DMS53 treated with DMSO at 0.1 percent for 48 hours (cell line): ENCODE data around the gene REPS2.
"Not testable (repeated sequence)": the region's sequence is repeated elsewhere in the genome, so short reads cannot be mapped to it uniquely, and the experiment has no call there.

Experiments
- DNase-seq: peaks from one replicate; lab custom pipeline; 2025; ENCODE audit not compliant: unreplicated experiment; lab: John Stamatoyannopoulos, UW

REPS2 gene

GRCh38 chrX:16963216-16963615 lies 16.8 kb downstream of the REPS2 start:
- no peak for DNase-seq

DNA sequence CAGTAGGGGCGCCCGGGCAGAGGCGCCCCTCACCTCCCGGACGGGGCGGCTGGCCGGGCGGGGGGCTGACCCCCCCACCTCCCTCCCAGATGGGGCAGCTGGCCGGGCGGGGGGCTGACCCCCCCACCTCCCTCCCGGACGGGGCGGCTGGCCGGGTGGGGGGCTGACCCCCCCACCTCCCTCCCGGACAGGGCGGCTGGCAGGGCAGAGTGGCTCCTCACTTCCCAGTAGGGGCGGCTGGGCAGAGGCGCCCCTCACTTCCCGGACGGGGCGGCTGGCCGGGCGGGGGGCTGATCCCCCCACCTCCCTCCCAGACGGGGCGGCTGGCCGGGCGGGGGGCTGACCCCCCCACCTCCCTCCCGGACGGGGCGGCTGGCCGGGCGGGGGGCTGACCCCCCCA lies 18.5 kb downstream of the REPS2 start:
- DNase-seq: not testable (repeated sequence)

GRCh38 chrX:16966752-16967448 lies 20.4 kb downstream of the REPS2 start:
- no peak for DNase-seq

GRCh38 chrX:16968753-16969152 lies 22.3 kb downstream of the REPS2 start:
- not testable (repeated sequence) for DNase-seq

DNA sequence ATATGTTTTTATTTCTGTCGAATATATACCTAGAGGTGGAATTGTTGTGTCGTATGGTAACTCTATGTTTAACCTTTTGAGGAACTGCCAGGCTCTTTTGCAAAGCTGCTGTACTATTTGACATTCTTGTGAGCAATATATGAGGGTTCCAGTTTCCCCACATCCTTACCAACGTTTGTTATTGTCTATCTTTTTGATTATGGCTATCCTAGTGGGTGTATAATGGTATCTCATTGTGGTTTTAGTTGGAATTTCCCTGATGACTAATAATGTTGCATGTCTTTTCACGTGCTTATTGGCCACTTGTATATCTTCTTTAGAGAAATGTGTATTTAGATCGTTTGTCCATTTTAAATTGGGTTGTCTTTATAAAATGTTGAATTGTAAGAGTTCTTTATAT lies 24.5 kb downstream of the REPS2 start:
- DNase-seq: no peak

DNA sequence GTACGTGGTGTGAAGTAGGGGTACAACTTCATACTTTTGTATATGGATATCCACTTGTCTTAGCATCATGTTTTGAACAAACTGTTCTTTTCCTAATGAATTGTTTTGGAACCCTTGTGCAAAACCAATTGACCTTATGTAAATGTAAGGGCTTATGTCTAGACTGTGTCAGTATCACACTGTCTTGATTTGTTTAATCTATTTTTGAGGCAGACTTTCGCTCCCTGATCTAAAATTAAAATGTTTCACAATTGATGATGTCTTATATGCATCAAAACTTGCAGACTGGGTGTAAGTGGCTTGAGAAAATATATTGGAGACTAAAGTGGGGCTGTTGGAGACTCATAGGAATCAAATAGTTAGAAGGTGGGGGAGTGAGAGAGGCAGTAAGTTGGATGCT lies 25.2 kb downstream of the REPS2 start:
- no peak for DNase-seq

DNA sequence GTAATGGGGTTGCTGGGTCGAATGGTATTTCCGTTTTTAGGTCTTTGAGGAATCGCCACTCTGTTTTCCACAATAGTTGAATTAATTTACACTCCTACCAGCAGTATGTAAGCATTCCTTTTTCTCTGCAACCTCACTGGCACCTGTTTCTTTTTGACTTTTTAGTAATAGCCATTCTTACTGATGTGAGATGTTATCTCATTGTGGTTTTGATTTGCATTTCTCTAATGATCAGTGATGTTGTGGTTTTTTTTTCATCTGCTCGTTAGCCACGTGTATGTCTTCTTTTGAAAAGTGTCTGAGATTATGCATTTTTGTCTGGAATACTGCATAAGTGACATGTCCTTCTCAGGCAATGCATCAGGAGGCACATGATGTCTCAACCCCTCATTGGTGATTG lies 28.8 kb downstream of the REPS2 start:
- no peak for DNase-seq

GRCh38 chrX:16977771-16978170 lies 31.3 kb downstream of the REPS2 start:
- no peak for DNase-seq

DNA sequence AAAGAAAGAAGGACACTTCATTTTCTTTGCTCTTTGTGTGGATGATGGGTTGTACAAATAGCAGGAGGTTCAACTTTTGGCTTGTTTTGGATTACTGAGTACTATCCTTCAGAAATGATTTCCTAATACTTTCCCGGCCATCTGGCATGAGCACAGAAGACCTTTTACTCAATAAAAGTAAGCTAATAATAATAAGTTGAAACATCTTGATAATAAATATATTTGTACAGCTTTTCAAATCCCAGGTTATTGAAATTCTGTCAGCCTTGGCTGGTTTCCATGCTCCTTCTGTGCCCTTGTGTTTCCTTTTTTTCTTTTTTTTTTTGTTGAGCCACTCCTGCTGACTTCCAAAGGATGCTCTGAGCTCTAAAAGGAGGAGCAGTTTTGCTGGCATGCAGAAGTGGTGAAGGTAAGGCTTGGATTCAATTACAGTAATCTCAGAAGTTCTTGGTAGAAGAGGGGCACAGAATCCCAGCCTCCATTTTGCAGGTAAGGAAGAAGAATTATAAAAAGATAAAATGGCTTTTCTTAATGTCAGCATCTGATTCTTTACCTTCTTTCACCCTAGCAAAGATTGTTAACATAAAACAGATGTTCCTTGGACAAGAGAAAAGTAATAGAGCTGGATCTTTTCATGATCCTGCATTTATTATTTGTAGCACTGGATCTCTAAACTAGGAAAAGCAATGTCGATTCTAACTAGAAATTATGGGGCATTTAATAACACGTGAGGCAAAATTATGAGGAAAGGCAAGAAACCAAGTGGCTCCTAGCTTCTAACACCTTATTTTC lies 31.9 kb downstream of the REPS2 start:
- no peak for DNase-seq

GRCh38 chrX:16979226-16979625 lies 32.8 kb downstream of the REPS2 start:
- no peak for DNase-seq

GRCh38 chrX:16981209-16981608 lies 34.8 kb downstream of the REPS2 start:
- DNase-seq: no peak

DNA sequence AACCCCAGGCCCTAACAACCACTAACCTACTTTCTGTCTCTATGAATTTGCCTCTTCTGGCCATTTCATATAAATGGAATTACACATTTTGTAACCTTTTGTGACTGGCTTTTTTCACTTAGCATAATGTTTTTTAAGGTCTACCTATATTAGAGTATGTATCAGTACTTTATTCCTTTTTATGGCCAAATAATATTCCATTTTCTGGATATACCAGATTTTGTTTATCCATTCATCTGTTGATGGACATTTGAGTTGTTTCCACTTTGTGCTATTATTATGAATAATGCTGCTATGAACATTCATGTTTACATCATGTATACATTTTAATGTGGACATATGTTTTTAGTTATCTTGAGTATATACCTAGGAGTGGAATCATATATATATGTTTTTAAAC lies 35.5 kb downstream of the REPS2 start:
- DNase-seq: no peak

GRCh38 chrX:16983051-16983450 lies 36.6 kb downstream of the REPS2 start:
- no peak for DNase-seq

- no peak for DNase-seq
Observed at GRCh38 chrX:16985286-16985685, 38.8 kb downstream of the REPS2 start.

- DNase-seq: no peak
Observed at GRCh38 chrX:16986169-16986568, 39.7 kb downstream of the REPS2 start.

GRCh38 chrX:16989750-16990149 lies 43.3 kb downstream of the REPS2 start:
- DNase-seq: no peak

GRCh38 chrX:16990839-16991238 lies 44.4 kb downstream of the REPS2 start:
- no peak for DNase-seq

DNA sequence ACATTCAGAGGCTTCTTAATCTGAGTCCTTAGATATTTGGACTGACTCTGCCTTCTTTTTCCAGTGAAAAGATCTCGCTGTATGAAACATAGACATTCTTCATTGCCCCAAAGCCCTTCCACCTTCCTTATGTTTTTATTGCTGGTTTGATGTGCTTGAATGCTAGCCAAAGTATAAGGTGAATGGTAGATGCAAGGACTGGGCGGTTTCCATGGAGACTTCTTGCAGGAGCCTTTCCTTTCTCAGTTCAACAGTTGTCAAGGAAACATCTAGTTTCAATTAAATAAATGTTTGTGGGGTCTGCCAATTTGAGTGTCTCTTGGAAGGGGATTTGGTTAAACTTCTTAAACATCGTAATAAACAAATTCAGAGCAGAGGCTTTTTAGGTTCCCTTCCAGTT lies 46.0 kb downstream of the REPS2 start:
- no peak for DNase-seq

GRCh38 chrX:16992951-16993350 lies 46.5 kb downstream of the REPS2 start:
- DNase-seq: no peak

- no peak for DNase-seq
Observed at GRCh38 chrX:16993791-16994318, 47.4 kb downstream of the REPS2 start.

GRCh38 chrX:16994736-16995135 lies 48.3 kb downstream of the REPS2 start:
- DNase-seq: no peak

DNA sequence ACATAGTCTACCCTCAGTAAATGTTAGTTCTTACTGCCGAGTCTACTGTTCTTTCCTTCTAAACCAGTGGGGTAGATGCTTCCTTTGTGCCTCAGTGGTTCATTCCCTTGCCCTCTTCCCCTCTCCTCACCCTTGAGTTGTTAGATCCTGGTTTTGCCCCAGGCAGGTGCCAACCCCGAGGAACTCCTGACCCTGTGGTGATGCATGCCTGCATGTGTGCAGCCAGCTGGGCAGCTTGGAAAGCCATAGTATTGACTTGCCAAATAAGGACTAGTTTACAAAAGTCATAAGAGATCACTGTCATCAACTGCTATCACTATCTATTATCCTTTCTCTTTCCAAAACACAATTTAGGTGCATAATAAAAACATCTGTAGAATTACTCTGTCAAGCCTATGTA lies 50.9 kb downstream of the REPS2 start:
- no peak for DNase-seq
